ENCODE results near the gene HYI.
"Not testable (repeated sequence)": the region's sequence is repeated elsewhere in the genome, so short reads cannot be mapped to it uniquely, and the experiment has no call there.

HYI gene

GRCh38 chr1:43482215-43482614 is 28.5 kb upstream of the HYI start:
- H3K4me1 ChIP-seq (ENCODE audit: control insufficient read depth in 5 of 5, insufficient read depth in 5 of 5, low read length in 5 of 5), result no peaks in the 10 kb centered on the region
- H3K9me3 ChIP-seq (ENCODE audit: control insufficient read depth in 5 of 5, low read length in 5 of 5), result no peaks in the 10 kb centered on the region
- no peaks in the 10 kb centered on the region for H3K36me3 ChIP-seq (ENCODE audit: control insufficient read depth in 5 of 5, insufficient read depth in 5 of 5, low read length in 5 of 5)
- H3K27ac ChIP-seq (ENCODE audit: low read depth, low read length), result no peak overlapping the region
- no peak overlapping the region for H3K9ac ChIP-seq (ENCODE audit: low read length in 5 of 5)
- H3K27me3 ChIP-seq (ENCODE audit: control insufficient read depth in 5 of 5, insufficient read depth in 4 of 5, low read length in 5 of 5), result no peaks in the 10 kb centered on the region
- no peak overlapping the region for H3K4me3 ChIP-seq (ENCODE audit: low read depth in 1 of 5, low read length in 5 of 5)

- Histone ChIP-seq H3K27ac (ENCODE audit: low read depth, low read length) (no peak overlapping the region), H3K27me3 (ENCODE audit: control insufficient read depth in 5 of 5, insufficient read depth in 4 of 5, low read length in 5 of 5) (no peaks in the 10 kb centered on the region), H3K9me3 (ENCODE audit: control insufficient read depth in 5 of 5, low read length in 5 of 5) (no peaks in the 10 kb centered on the region), H3K4me3 (ENCODE audit: low read depth in 1 of 5, low read length in 5 of 5) (no peak overlapping the region), H3K36me3 (ENCODE audit: control insufficient read depth in 5 of 5, insufficient read depth in 5 of 5, low read length in 5 of 5) (no peaks in the 10 kb centered on the region), H3K4me1 (ENCODE audit: control insufficient read depth in 5 of 5, insufficient read depth in 5 of 5, low read length in 5 of 5) (no peaks in the 10 kb centered on the region), H3K9ac (ENCODE audit: low read length in 5 of 5) (no peak overlapping the region)
Measured at GRCh38 chr1:43481491-43481890, 27.8 kb upstream of the HYI start.

- Histone ChIP-seq H3K4me1 (ENCODE audit: control insufficient read depth in 5 of 5, insufficient read depth in 5 of 5, low read length in 5 of 5) (peaks cover 0 to 2% (median 0%) of the 10 kb centered on the region in 5 donors), H3K27me3 (ENCODE audit: control insufficient read depth in 5 of 5, insufficient read depth in 4 of 5, low read length in 5 of 5) (no peaks in the 10 kb centered on the region), H3K36me3 (ENCODE audit: control insufficient read depth in 5 of 5, insufficient read depth in 5 of 5, low read length in 5 of 5) (no peaks in the 10 kb centered on the region), H3K4me3 (ENCODE audit: low read depth in 1 of 5, low read length in 5 of 5) (no peak overlapping the region), H3K9ac (ENCODE audit: low read length in 5 of 5) (no peak overlapping the region), H3K27ac (ENCODE audit: low read depth, low read length) (no peak overlapping the region), H3K9me3 (ENCODE audit: control insufficient read depth in 5 of 5, low read length in 5 of 5) (no peaks in the 10 kb centered on the region)
Measured at GRCh38 chr1:43479414-43479813, 25.7 kb upstream of the HYI start.

GRCh38 chr1:43477716-43478115 is 24.0 kb upstream of the HYI start:
- H3K27me3 ChIP-seq (ENCODE audit: control insufficient read depth in 5 of 5, insufficient read depth in 4 of 5, low read length in 5 of 5), result no peaks in the 10 kb centered on the region
- H3K9me3 ChIP-seq (ENCODE audit: control insufficient read depth in 5 of 5, low read length in 5 of 5), result no peaks in the 10 kb centered on the region
- H3K36me3 ChIP-seq (ENCODE audit: control insufficient read depth in 5 of 5, insufficient read depth in 5 of 5, low read length in 5 of 5), result no peaks in the 10 kb centered on the region
- H3K27ac ChIP-seq (ENCODE audit: low read depth, low read length), result no peak overlapping the region
- H3K9ac ChIP-seq (ENCODE audit: low read length in 5 of 5), result no peak overlapping the region
- H3K4me1 ChIP-seq (ENCODE audit: control insufficient read depth in 5 of 5, insufficient read depth in 5 of 5, low read length in 5 of 5), result peaks cover 0 to 7% (median 7%) of the 10 kb centered on the region in 5 donors
- no peak overlapping the region for H3K4me3 ChIP-seq (ENCODE audit: low read depth in 1 of 5, low read length in 5 of 5)

GRCh38 chr1:43475611-43476401 is 22.1 kb upstream of the HYI start:
- not testable (repeated sequence) for H3K27ac ChIP-seq (ENCODE audit: low read depth, low read length); H3K9ac ChIP-seq (ENCODE audit: low read length in 5 of 5); H3K9me3 ChIP-seq (ENCODE audit: control insufficient read depth in 5 of 5, low read length in 5 of 5); H3K36me3 ChIP-seq (ENCODE audit: control insufficient read depth in 5 of 5, insufficient read depth in 5 of 5, low read length in 5 of 5); H3K4me3 ChIP-seq (ENCODE audit: low read depth in 1 of 5, low read length in 5 of 5); H3K27me3 ChIP-seq (ENCODE audit: control insufficient read depth in 5 of 5, insufficient read depth in 4 of 5, low read length in 5 of 5)
- H3K4me1 ChIP-seq (ENCODE audit: control insufficient read depth in 5 of 5, insufficient read depth in 5 of 5, low read length in 5 of 5), result peaks cover 0 to 11% (median 7%) of the 10 kb centered on the region in 5 donors

GRCh38 chr1:43473463-43473862 is 19.7 kb upstream of the HYI start:
- Histone ChIP-seq H3K4me1 (ENCODE audit: control insufficient read depth in 5 of 5, insufficient read depth in 5 of 5, low read length in 5 of 5) (peaks cover 0 to 24% (median 10%) of the 10 kb centered on the region in 5 donors), H3K27me3 (ENCODE audit: control insufficient read depth in 5 of 5, insufficient read depth in 4 of 5, low read length in 5 of 5) (no peaks in the 10 kb centered on the region), H3K9ac (ENCODE audit: low read length in 5 of 5) (no peak overlapping the region), H3K27ac (ENCODE audit: low read depth, low read length) (no peak overlapping the region), H3K9me3 (ENCODE audit: control insufficient read depth in 5 of 5, low read length in 5 of 5) (no peaks in the 10 kb centered on the region), H3K36me3 (ENCODE audit: control insufficient read depth in 5 of 5, insufficient read depth in 5 of 5, low read length in 5 of 5) (no peaks in the 10 kb centered on the region), H3K4me3 (ENCODE audit: low read depth in 1 of 5, low read length in 5 of 5) (no peak overlapping the region)

- H3K9me3 ChIP-seq (ENCODE audit: control insufficient read depth in 5 of 5, low read length in 5 of 5); H3K4me3 ChIP-seq (ENCODE audit: low read depth in 1 of 5, low read length in 5 of 5); H3K27me3 ChIP-seq (ENCODE audit: control insufficient read depth in 5 of 5, insufficient read depth in 4 of 5, low read length in 5 of 5); H3K9ac ChIP-seq (ENCODE audit: low read length in 5 of 5); H3K27ac ChIP-seq (ENCODE audit: low read depth, low read length); H3K36me3 ChIP-seq (ENCODE audit: control insufficient read depth in 5 of 5, insufficient read depth in 5 of 5, low read length in 5 of 5): not testable (repeated sequence)
- peaks cover 0 to 31% (median 15%) of the 10 kb centered on the region in 5 donors for H3K4me1 ChIP-seq (ENCODE audit: control insufficient read depth in 5 of 5, insufficient read depth in 5 of 5, low read length in 5 of 5)
Measured at GRCh38 chr1:43472463-43473151, 18.9 kb upstream of the HYI start.

GRCh38 chr1:43472087-43472462 is 18.3 kb upstream of the HYI start:
- Histone ChIP-seq H3K27ac (ENCODE audit: low read depth, low read length) (no peak overlapping the region), H3K9me3 (ENCODE audit: control insufficient read depth in 5 of 5, low read length in 5 of 5) (no peaks in the 10 kb centered on the region), H3K36me3 (ENCODE audit: control insufficient read depth in 5 of 5, insufficient read depth in 5 of 5, low read length in 5 of 5) (no peaks in the 10 kb centered on the region), H3K9ac (ENCODE audit: low read length in 5 of 5) (no peak overlapping the region), H3K27me3 (ENCODE audit: control insufficient read depth in 5 of 5, insufficient read depth in 4 of 5, low read length in 5 of 5) (no peaks in the 10 kb centered on the region), H3K4me1 (ENCODE audit: control insufficient read depth in 5 of 5, insufficient read depth in 5 of 5, low read length in 5 of 5) (peaks cover 0 to 34% (median 15%) of the 10 kb centered on the region in 5 donors), H3K4me3 (ENCODE audit: low read depth in 1 of 5, low read length in 5 of 5) (no peak overlapping the region)

- no peak overlapping the region for H3K9ac ChIP-seq (ENCODE audit: low read length in 5 of 5)
- H3K27me3 ChIP-seq (ENCODE audit: control insufficient read depth in 5 of 5, insufficient read depth in 4 of 5, low read length in 5 of 5), result no peaks in the 10 kb centered on the region
- H3K27ac ChIP-seq (ENCODE audit: low read depth, low read length), result peak overlapping the region; percentile 37
- no peaks in the 10 kb centered on the region for H3K36me3 ChIP-seq (ENCODE audit: control insufficient read depth in 5 of 5, insufficient read depth in 5 of 5, low read length in 5 of 5)
- no peaks in the 10 kb centered on the region for H3K9me3 ChIP-seq (ENCODE audit: control insufficient read depth in 5 of 5, low read length in 5 of 5)
- H3K4me3 ChIP-seq (ENCODE audit: low read depth in 1 of 5, low read length in 5 of 5), result no peak overlapping the region
- peaks cover 0 to 34% (median 15%) of the 10 kb centered on the region in 5 donors for H3K4me1 ChIP-seq (ENCODE audit: control insufficient read depth in 5 of 5, insufficient read depth in 5 of 5, low read length in 5 of 5)
Measured at GRCh38 chr1:43469932-43470331, 16.2 kb upstream of the HYI start.

GRCh38 chr1:43468414-43468813 is 14.7 kb upstream of the HYI start:
- H3K27ac ChIP-seq (ENCODE audit: low read depth, low read length), result no peak overlapping the region
- no peak overlapping the region for H3K4me3 ChIP-seq (ENCODE audit: low read depth in 1 of 5, low read length in 5 of 5)
- H3K27me3 ChIP-seq (ENCODE audit: control insufficient read depth in 5 of 5, insufficient read depth in 4 of 5, low read length in 5 of 5), result no peaks in the 10 kb centered on the region
- H3K9ac ChIP-seq (ENCODE audit: low read length in 5 of 5), result no peak overlapping the region
- no peaks in the 10 kb centered on the region for H3K9me3 ChIP-seq (ENCODE audit: control insufficient read depth in 5 of 5, low read length in 5 of 5)
- H3K4me1 ChIP-seq (ENCODE audit: control insufficient read depth in 5 of 5, insufficient read depth in 5 of 5, low read length in 5 of 5), result peaks cover 0 to 32% (median 15%) of the 10 kb centered on the region in 5 donors
- H3K36me3 ChIP-seq (ENCODE audit: control insufficient read depth in 5 of 5, insufficient read depth in 5 of 5, low read length in 5 of 5), result no peaks in the 10 kb centered on the region

All from subcutaneous abdominal adipose tissue (tissue), 5 donors.